GM23338 (cell line): ENCODE data around the gene QRICH2. TPM values are rescaled to one million over a fixed set of nuclear protein-coding genes. Genes with fewer than 3 reads are reported as not detected.

Experiments used
- ATAC-seq: fragments of 200-7000 bp; cut with Tn5 transposase; 3 replicates; pipeline ENCODE4 v1.9.1; 2020
- DNase-seq: peaks from one replicate; pipeline ENCODE4 v3.0.0-alpha.2; 2015; ENCODE audit warnings: low spot score
- H2AFZ ChIP-seq: fragments of 200-600 bp; sonication (generic); 2 replicates; pipeline ENCODE4 v1.8.0; 2016; ENCODE audit warnings: antibody characterized with exemption, mild to moderate bottlenecking, moderate library complexity
- H3F3A ChIP-seq: fragments of 200-600 bp; sonication (generic); replicated peaks from 2 replicates; pipeline ENCODE4 v1.8.0; 2017; ENCODE audit warnings: antibody characterized with exemption, mixed run types, low read depth
- H3K27ac ChIP-seq: fragments of 200-600 bp; sonication (generic); 2 replicates; pipeline ENCODE4 v1.6.1; 2016; ENCODE audit warnings: low read depth
- H3K27me3 ChIP-seq: fragments of 200-600 bp; sonication (generic); 2 replicates; pipeline ENCODE4 v1.8.0; 2016; ENCODE audit warnings: mild to moderate bottlenecking, mixed run types, moderate library complexity; ENCODE audit not compliant: insufficient read depth
- H3K36me3 ChIP-seq: fragments of 200-600 bp; sonication (generic); 2 replicates; pipeline ENCODE4 v1.8.0; 2016; ENCODE audit warnings: mild to moderate bottlenecking; ENCODE audit not compliant: insufficient read depth
- H3K4me1 ChIP-seq: fragments of 200-600 bp; sonication (generic); 2 replicates; pipeline ENCODE4 v1.8.0; 2016; ENCODE audit warnings: mild to moderate bottlenecking, moderate library complexity; ENCODE audit not compliant: insufficient read depth
- H3K4me2 ChIP-seq: fragments of 200-600 bp; sonication (generic); 2 replicates; pipeline ENCODE4 v1.7.1; 2017; ENCODE audit warnings: mixed run types
- H3K4me3 ChIP-seq: fragments of 200-600 bp; sonication (generic); 2 replicates; pipeline ENCODE4 v1.6.1; 2016; ENCODE audit warnings: mixed run types
- H3K79me2 ChIP-seq: fragments of 200-600 bp; sonication (generic); replicated peaks from 2 replicates; pipeline ENCODE4 v1.8.0; 2017; ENCODE audit warnings: mild to moderate bottlenecking; ENCODE audit not compliant: insufficient read depth
- H3K9me2 ChIP-seq: fragments of 200-600 bp; sonication (generic); 2 replicates; pipeline ENCODE4 v1.8.0; 2017; ENCODE audit not compliant: insufficient read depth
- H4K20me1 ChIP-seq: fragments of 200-600 bp; sonication (generic); replicated peaks from 2 replicates; pipeline ENCODE4 v1.8.0; 2017; ENCODE audit warnings: mild to moderate bottlenecking; ENCODE audit not compliant: insufficient read depth
- H3K27ac Mint-ChIP-seq: 2 replicates; pipeline ENCODE4 v1.8.0; 2020; ENCODE audit warnings: inconsistent platforms, mild to moderate bottlenecking, moderate library complexity, mixed read lengths
- H3K27me3 Mint-ChIP-seq: 3 replicates; pipeline ENCODE4 v1.8.0; 2022; ENCODE audit warnings: low read depth, mild to moderate bottlenecking, moderate library complexity, mixed read lengths, inconsistent platforms; ENCODE audit not compliant: insufficient read depth, poor library complexity
- H3K36me3 Mint-ChIP-seq: 3 replicates; pipeline ENCODE4 v1.8.0; 2021; ENCODE audit warnings: low read depth, mild to moderate bottlenecking, inconsistent platforms, moderate library complexity, mixed read lengths
- H3K4me1 Mint-ChIP-seq: 3 replicates; pipeline ENCODE4 v1.8.0; 2020; ENCODE audit warnings: mild to moderate bottlenecking, inconsistent platforms, mixed read lengths
- H3K4me3 Mint-ChIP-seq: 3 replicates; pipeline ENCODE4 v1.8.0; 2021; ENCODE audit warnings: moderate library complexity, mild to moderate bottlenecking, inconsistent platforms, mixed read lengths
- H3K9me3 Mint-ChIP-seq: 3 replicates; pipeline ENCODE4 v1.8.0; 2020; ENCODE audit warnings: moderate library complexity, mild to moderate bottlenecking, inconsistent platforms, mixed read lengths
- CREB1 ChIP-seq: fragments of 250-450 bp; sonication (Bioruptor Pico); IDR thresholded peaks from 2 replicates; pipeline ENCODE4 v1.5.0; 2020; ENCODE audit warnings: low read depth, mild to moderate bottlenecking, moderate library complexity
- EZH2phosphoT487 ChIP-seq: fragments of 200-600 bp; sonication (generic); IDR thresholded peaks from one replicate; pipeline ENCODE4 v1.8.1; 2018; ENCODE audit warnings: antibody characterized with exemption; ENCODE audit not compliant: unreplicated experiment
- POLR2AphosphoS5 ChIP-seq: IDR thresholded peaks from 2 replicates; pipeline ENCODE4 v1.6.1; 2016; ENCODE audit warnings: antibody characterized with exemption, low read depth
- STAT1 ChIP-seq: IDR thresholded peaks from one replicate; pipeline ENCODE4 v1.6.1; 2016; ENCODE audit warnings: antibody characterized with exemption; ENCODE audit not compliant: unreplicated experiment
- ZNF331 ChIP-seq: fragments of 250-450 bp; sonication (Bioruptor Pico); IDR thresholded peaks from 2 replicates; pipeline ENCODE4 v1.5.0; 2020; ENCODE audit warnings: low read depth, mild to moderate bottlenecking, moderate library complexity
- polyA plus RNA-seq: library from polyadenylated mRNA; unstranded; fragments of >200 nt; fragmentation: Nextera tagmentation; extraction: Ambion mirVana; gene quantifications from 2 replicates; pipeline ENCODE4 v1.2.1, GENCODE V29; 2016
- total RNA-seq: library from RNA; depleted of rRNA; stranded (reverse); fragments of >200 nt; shearing (Covaris generic); gene quantifications from 2 replicates; pipeline ENCODE4 v1.2.3, GENCODE V29; 2014
- TF ChIP-seq, protein P1 (sequence below): IDR thresholded peaks from one replicate; pipeline ENCODE4 v1.6.1; 2018; ENCODE audit warnings: antibody characterized with exemption; ENCODE audit not compliant: unreplicated experiment
- TF ChIP-seq, protein P2 (sequence below): IDR thresholded peaks from 2 replicates; pipeline ENCODE4 v1.6.1; 2016; ENCODE audit warnings: antibody characterized with exemption
- TF ChIP-seq, protein P3 (sequence below), 2 experiments: fragments of 200-600 bp in 1 of 2; sonication (generic) in 1 of 2; conservative IDR thresholded peaks; 2 replicates each; pipeline versions ENCODE4 v1.5.1 to v1.6.1; 2016 to 2017; ENCODE audit warnings: antibody characterized with exemption in 2 of 2, low read depth in 2 of 2, mild to moderate bottlenecking in 2 of 2, moderate library complexity in 1 of 2

QRICH2 gene
- total and polyA plus RNA-seq, 2 experiments from 2014 or later, result 2.2 to 3.7 TPM

DNA sequence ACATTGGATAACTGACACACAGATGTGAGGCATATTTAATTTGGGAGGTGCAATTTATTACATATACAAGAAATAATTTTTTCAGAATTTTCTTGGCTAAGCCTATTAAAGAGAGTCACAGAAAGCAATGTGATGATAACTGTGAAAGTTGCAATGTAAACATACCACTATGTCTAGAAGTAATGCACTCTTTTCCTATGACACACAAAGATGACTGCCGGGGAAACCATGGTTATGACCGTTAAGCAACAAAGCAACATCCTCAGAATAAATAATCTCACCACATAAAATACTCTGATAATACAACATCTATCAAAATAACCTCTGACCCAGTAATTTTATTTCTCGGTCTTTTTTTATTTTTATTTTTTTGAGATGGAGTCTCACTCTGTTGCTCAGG, 10.5 kb upstream of the QRICH2 start:
- Mint-ChIP-seq H3K4me3 (no peak overlapping the region), H3K36me3 (peaks cover 20% of the 10 kb centered on the region), H3K4me1 (0 out of 3 replicates have a peak, but pooled peaks cover 2% of the 10 kb centered on the region), H3K27me3 (peaks cover 2% of the 10 kb centered on the region), H3K9me3 (no peaks in the 10 kb centered on the region), H3K27ac (no peak overlapping the region)
- ATAC-seq (no peak), DNase-seq (no peak)
- no peaks in the 10 kb centered on the region for H3F3A ChIP-seq
- H3K27me3 ChIP-seq, result no peaks in the 10 kb centered on the region
- H3K9me2 ChIP-seq, result no peaks in the 10 kb centered on the region
- H3K27ac ChIP-seq, result no peak overlapping the region
- TF ChIP-seq STAT1, result no peak
- TF ChIP-seq POLR2AphosphoS5, result no peak
- TF ChIP-seq, protein P1, sequence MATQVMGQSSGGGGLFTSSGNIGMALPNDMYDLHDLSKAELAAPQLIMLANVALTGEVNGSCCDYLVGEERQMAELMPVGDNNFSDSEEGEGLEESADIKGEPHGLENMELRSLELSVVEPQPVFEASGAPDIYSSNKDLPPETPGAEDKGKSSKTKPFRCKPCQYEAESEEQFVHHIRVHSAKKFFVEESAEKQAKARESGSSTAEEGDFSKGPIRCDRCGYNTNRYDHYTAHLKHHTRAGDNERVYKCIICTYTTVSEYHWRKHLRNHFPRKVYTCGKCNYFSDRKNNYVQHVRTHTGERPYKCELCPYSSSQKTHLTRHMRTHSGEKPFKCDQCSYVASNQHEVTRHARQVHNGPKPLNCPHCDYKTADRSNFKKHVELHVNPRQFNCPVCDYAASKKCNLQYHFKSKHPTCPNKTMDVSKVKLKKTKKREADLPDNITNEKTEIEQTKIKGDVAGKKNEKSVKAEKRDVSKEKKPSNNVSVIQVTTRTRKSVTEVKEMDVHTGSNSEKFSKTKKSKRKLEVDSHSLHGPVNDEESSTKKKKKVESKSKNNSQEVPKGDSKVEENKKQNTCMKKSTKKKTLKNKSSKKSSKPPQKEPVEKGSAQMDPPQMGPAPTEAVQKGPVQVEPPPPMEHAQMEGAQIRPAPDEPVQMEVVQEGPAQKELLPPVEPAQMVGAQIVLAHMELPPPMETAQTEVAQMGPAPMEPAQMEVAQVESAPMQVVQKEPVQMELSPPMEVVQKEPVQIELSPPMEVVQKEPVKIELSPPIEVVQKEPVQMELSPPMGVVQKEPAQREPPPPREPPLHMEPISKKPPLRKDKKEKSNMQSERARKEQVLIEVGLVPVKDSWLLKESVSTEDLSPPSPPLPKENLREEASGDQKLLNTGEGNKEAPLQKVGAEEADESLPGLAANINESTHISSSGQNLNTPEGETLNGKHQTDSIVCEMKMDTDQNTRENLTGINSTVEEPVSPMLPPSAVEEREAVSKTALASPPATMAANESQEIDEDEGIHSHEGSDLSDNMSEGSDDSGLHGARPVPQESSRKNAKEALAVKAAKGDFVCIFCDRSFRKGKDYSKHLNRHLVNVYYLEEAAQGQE, result no peak
- TF ChIP-seq ZNF331 (CRISPR knock-in tag), result no peak
- no peak for TF ChIP-seq EZH2phosphoT487
- TF ChIP-seq CREB1 (CRISPR knock-in tag), result no peak
- TF ChIP-seq, protein P2, sequence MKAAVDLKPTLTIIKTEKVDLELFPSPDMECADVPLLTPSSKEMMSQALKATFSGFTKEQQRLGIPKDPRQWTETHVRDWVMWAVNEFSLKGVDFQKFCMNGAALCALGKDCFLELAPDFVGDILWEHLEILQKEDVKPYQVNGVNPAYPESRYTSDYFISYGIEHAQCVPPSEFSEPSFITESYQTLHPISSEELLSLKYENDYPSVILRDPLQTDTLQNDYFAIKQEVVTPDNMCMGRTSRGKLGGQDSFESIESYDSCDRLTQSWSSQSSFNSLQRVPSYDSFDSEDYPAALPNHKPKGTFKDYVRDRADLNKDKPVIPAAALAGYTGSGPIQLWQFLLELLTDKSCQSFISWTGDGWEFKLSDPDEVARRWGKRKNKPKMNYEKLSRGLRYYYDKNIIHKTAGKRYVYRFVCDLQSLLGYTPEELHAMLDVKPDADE, result no peak
- no peak overlapping the region for H2AFZ ChIP-seq
- peaks cover 7% of the 10 kb centered on the region; the same call in 1 of the 2 replicates for H4K20me1 ChIP-seq
- no peak overlapping the region for H3K4me3 ChIP-seq
- H3K4me2 ChIP-seq, result no peak overlapping the region
- H3K36me3 ChIP-seq, result 0 out of 2 replicates have a peak, but pooled peaks cover 2% of the 10 kb centered on the region
- no peaks in the 10 kb centered on the region for H3K79me2 ChIP-seq
- no peaks in the 10 kb centered on the region for H3K4me1 ChIP-seq

DNA sequence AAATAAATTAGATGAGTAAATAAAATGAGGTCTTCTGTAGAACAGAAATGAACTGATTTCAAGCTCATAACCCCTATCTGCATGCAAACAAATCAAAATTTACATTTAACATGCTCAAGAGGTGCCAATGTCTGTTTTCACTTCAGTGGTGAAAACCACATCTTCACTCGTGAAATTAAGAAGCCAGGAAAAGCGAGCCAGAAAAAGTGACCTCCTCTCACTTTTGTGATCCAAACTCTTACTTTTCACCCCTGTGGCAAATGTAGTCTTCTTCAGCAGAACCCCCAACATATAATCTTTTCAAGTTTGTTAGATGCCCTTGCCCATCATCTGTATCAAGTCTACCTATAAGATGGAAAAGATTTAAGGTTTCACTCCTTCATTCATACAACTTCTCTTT, 9.5 kb upstream of the QRICH2 start:
- Mint-ChIP-seq H3K27me3 (peaks cover 2% of the 10 kb centered on the region), H3K36me3 (peaks cover 23% of the 10 kb centered on the region), H3K27ac (no peak overlapping the region), H3K4me1 (0 out of 3 replicates have a peak, but pooled peaks cover 2% of the 10 kb centered on the region), H3K4me3 (no peak overlapping the region), H3K9me3 (no peaks in the 10 kb centered on the region)
- Histone ChIP-seq H3F3A (no peaks in the 10 kb centered on the region), H3K4me2 (no peak overlapping the region), H4K20me1 (peaks cover 7% of the 10 kb centered on the region; the same call in 1 of the 2 replicates), H3K27ac (no peak overlapping the region), H3K4me3 (no peak overlapping the region), H3K36me3 (0 out of 2 replicates have a peak, but pooled peaks cover 6% of the 10 kb centered on the region), H3K79me2 (no peaks in the 10 kb centered on the region), H3K27me3 (no peaks in the 10 kb centered on the region), H3K4me1 (no peaks in the 10 kb centered on the region), H3K9me2 (no peaks in the 10 kb centered on the region), H2AFZ (no peak overlapping the region)
- no peak for TF ChIP-seq ZNF331 (CRISPR knock-in tag)
- TF ChIP-seq, protein P3, sequence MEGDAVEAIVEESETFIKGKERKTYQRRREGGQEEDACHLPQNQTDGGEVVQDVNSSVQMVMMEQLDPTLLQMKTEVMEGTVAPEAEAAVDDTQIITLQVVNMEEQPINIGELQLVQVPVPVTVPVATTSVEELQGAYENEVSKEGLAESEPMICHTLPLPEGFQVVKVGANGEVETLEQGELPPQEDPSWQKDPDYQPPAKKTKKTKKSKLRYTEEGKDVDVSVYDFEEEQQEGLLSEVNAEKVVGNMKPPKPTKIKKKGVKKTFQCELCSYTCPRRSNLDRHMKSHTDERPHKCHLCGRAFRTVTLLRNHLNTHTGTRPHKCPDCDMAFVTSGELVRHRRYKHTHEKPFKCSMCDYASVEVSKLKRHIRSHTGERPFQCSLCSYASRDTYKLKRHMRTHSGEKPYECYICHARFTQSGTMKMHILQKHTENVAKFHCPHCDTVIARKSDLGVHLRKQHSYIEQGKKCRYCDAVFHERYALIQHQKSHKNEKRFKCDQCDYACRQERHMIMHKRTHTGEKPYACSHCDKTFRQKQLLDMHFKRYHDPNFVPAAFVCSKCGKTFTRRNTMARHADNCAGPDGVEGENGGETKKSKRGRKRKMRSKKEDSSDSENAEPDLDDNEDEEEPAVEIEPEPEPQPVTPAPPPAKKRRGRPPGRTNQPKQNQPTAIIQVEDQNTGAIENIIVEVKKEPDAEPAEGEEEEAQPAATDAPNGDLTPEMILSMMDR (conservative IDR thresholded peaks at IDR 0.05; ENCODE audit: low read depth in 2 of 2), result no peak
- ATAC-seq (no peak), DNase-seq (no peak)
